ENCODE results near the gene IFNLR1. TPM values are rescaled to one million over a fixed set of nuclear protein-coding genes. Genes with fewer than 3 reads are reported as not detected.
A peak's percentile ranks its signal among the peaks of the same experiment; 100 is the strongest.

IFNLR1 gene
- total and polyA plus RNA-seq, 12 donors: 0.51 to 3.7 (median 2.4) TPM

GRCh38 chr1:24104854-24105253, 82.2 kb downstream of the IFNLR1 start:
- Histone ChIP-seq H3K36me3 (peaks cover 0 to 38% (median 0%) of the 10 kb centered on the region in 9 donors), H3K4me3 (no peak overlapping the region), H3K4me1 (peaks cover 7 to 58% (median 30%) of the 10 kb centered on the region in 9 donors), H3K9me3 (no peaks in the 10 kb centered on the region), H3K27me3 (no peaks in the 10 kb centered on the region), H3K27ac (peak overlapping the region in 4 of 10 donors; percentile 14 to 31 (median 22))
- ATAC-seq: no peak
- no peak for DNase-seq
- TF ChIP-seq, protein P1, sequence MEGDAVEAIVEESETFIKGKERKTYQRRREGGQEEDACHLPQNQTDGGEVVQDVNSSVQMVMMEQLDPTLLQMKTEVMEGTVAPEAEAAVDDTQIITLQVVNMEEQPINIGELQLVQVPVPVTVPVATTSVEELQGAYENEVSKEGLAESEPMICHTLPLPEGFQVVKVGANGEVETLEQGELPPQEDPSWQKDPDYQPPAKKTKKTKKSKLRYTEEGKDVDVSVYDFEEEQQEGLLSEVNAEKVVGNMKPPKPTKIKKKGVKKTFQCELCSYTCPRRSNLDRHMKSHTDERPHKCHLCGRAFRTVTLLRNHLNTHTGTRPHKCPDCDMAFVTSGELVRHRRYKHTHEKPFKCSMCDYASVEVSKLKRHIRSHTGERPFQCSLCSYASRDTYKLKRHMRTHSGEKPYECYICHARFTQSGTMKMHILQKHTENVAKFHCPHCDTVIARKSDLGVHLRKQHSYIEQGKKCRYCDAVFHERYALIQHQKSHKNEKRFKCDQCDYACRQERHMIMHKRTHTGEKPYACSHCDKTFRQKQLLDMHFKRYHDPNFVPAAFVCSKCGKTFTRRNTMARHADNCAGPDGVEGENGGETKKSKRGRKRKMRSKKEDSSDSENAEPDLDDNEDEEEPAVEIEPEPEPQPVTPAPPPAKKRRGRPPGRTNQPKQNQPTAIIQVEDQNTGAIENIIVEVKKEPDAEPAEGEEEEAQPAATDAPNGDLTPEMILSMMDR (IDR thresholded peaks at IDR 0.05): no peak
- WGBS, 2 donors: 89 to 94% methylated on average over 7 of the region's 7 CpGs
- intact Hi-C loops (cut with DNase I): loop anchor here in 1 of 10 donors (5.0 kb wide), 1 partner anchor 33 kb away; no protein-coding TSS in a partner anchor

Other genes starting within 250 kb of the IFNLR1 start
- gene PNRC2, start 227.5 kb downstream of the IFNLR1 start, total RNA-seq: 100 to 1,000 TPM in 5 of 10 donors, 10 to 100 TPM in 5; 65.1 to 129 (median 93.8) TPM
- gene PNRC2, start 227.5 kb downstream of the IFNLR1 start, polyA plus RNA-seq: 10 to 100 TPM; 58.4 to 60.6 TPM
- gene SRSF10, start 207.0 kb downstream of the IFNLR1 start, total RNA-seq: 10 to 100 TPM; 40.7 to 65.8 (median 52.8) TPM
- gene SRSF10, start 207.0 kb downstream of the IFNLR1 start, polyA plus RNA-seq: 10 to 100 TPM; 32.9 to 70.2 TPM
- 100 to 1,000 TPM; 285 to 428 (median 328) TPM for gene MYOM3, start 75.2 kb downstream of the IFNLR1 start, total RNA-seq
- 100 to 1,000 TPM in 1 of 2 donors, 10 to 100 TPM in 1; 85.3 to 293 TPM for gene MYOM3, start 75.2 kb downstream of the IFNLR1 start, polyA plus RNA-seq
- gene IL22RA1, start 44.1 kb downstream of the IFNLR1 start, total RNA-seq: 1 to 10 TPM in 1 of 10 donors, under 1 TPM in 8, not detected in 1; 0.13 to 1.6 (median 0.31) TPM
- under 1 TPM; 0.07 to 0.29 TPM for gene IL22RA1, start 44.1 kb downstream of the IFNLR1 start, polyA plus RNA-seq
- gene GRHL3, start 132.1 kb upstream of the IFNLR1 start, total RNA-seq: not detected
- gene GRHL3, start 132.1 kb upstream of the IFNLR1 start, polyA plus RNA-seq: under 1 TPM in 1 of 2 donors, not detected in 1; 0.03 TPM
- 1 to 10 TPM; 2.7 to 6.6 (median 4.5) TPM for gene STPG1, start 226.5 kb upstream of the IFNLR1 start, total RNA-seq
- gene STPG1, start 226.5 kb upstream of the IFNLR1 start, polyA plus RNA-seq: 1 to 10 TPM; 3.3 to 5.7 TPM
- 10 to 100 TPM; 21.5 to 44.9 (median 27.2) TPM for gene NIPAL3, start 228.5 kb upstream of the IFNLR1 start, total RNA-seq
- 1 to 10 TPM; 5.3 to 9.8 TPM for gene NIPAL3, start 228.5 kb upstream of the IFNLR1 start, polyA plus RNA-seq